ENCODE measurements around the gene RMND5B. TPM values are rescaled to one million over a fixed set of nuclear protein-coding genes. Genes with fewer than 3 reads are reported as not detected.

The RMND5B gene
- polyA plus RNA-seq, 1 experiment = 39.6 TPM

DNA sequence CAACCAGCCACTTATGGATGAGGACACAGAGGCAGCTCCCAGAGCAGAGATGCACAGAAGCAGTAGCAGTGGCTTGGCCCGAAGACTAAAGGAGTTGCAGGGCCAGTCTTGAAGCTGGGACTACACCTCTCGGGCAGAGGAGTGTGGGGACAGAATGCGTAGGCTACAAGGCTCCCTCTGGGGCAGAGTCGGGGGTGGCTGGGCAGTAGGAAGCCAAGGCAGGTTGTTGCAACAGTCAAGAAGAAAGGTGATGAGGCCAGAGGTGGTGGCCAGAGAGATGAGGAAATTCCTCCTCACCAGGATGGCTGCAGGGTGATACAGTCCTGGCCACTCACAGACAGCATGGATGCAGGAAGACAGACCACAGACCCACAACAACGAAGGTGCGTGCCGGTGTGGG lies 22.4 kb upstream of the RMND5B start:
- CTCF ChIA-PET = interaction anchor here (1.1 kb wide), 1 partner anchor 27 kb away, joined by 3 read pairs; no protein-coding TSS in a partner anchor
- peaks cover 5% of the 10 kb centered on the region; the same call in 1 of the 2 replicates for H3K27me3 ChIP-seq (ENCODE audit: control insufficient read depth, insufficient read depth, low read length)
- no peaks in the 10 kb centered on the region for H3K36me3 ChIP-seq (ENCODE audit: control insufficient read depth, insufficient read depth, low read length)
- TF ChIP-seq, protein P1, sequence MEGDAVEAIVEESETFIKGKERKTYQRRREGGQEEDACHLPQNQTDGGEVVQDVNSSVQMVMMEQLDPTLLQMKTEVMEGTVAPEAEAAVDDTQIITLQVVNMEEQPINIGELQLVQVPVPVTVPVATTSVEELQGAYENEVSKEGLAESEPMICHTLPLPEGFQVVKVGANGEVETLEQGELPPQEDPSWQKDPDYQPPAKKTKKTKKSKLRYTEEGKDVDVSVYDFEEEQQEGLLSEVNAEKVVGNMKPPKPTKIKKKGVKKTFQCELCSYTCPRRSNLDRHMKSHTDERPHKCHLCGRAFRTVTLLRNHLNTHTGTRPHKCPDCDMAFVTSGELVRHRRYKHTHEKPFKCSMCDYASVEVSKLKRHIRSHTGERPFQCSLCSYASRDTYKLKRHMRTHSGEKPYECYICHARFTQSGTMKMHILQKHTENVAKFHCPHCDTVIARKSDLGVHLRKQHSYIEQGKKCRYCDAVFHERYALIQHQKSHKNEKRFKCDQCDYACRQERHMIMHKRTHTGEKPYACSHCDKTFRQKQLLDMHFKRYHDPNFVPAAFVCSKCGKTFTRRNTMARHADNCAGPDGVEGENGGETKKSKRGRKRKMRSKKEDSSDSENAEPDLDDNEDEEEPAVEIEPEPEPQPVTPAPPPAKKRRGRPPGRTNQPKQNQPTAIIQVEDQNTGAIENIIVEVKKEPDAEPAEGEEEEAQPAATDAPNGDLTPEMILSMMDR (IDR thresholded peaks at IDR 0.05; ENCODE audit: insufficient read depth, low read depth, low read length) = no peak
- H3K4me3 ChIP-seq (ENCODE audit: low read depth, low read length) = no peak overlapping the region
- POLR2A ChIA-PET = no interaction called here
- no peak for DNase-seq (ENCODE audit: low read depth)

- Histone ChIP-seq H3K4me3 (ENCODE audit: low read depth, low read length) (no peak overlapping the region), H3K27me3 (ENCODE audit: control insufficient read depth, insufficient read depth, low read length) (peaks cover 5% of the 10 kb centered on the region; the same call in 1 of the 2 replicates), H3K36me3 (ENCODE audit: control insufficient read depth, insufficient read depth, low read length) (no peaks in the 10 kb centered on the region)
- TF ChIP-seq, protein P1 (IDR thresholded peaks at IDR 0.05; ENCODE audit: insufficient read depth, low read depth, low read length) = no peak
- ChIA-PET CTCF (no interaction called here), POLR2A (no interaction called here)
- DNase-seq (ENCODE audit: low read depth) = no peak
These were observed 21.8 kb upstream of the RMND5B start for GRCh38 chr5:178108966-178109365.

GRCh38 chr5:178110511-178110910 lies 20.3 kb upstream of the RMND5B start:
- ChIA-PET POLR2A (no interaction called here), CTCF (interaction anchor here (0.7 kb wide), 1 partner anchor 1027 kb away, joined by 4 read pairs; no protein-coding TSS in a partner anchor)
- TF ChIP-seq, protein P1 (IDR thresholded peaks at IDR 0.05; ENCODE audit: insufficient read depth, low read depth, low read length) = no peak
- peaks cover 15% of the 10 kb centered on the region for H3K27me3 ChIP-seq (ENCODE audit: control insufficient read depth, insufficient read depth, low read length)
- no peak for DNase-seq (ENCODE audit: low read depth)
- H3K36me3 ChIP-seq (ENCODE audit: control insufficient read depth, insufficient read depth, low read length) = no peaks in the 10 kb centered on the region
- no peak overlapping the region for H3K4me3 ChIP-seq (ENCODE audit: low read depth, low read length)

GRCh38 chr5:178111925-178112324 lies 18.9 kb upstream of the RMND5B start:
- TF ChIP-seq, protein P1 (IDR thresholded peaks at IDR 0.05; ENCODE audit: insufficient read depth, low read depth, low read length) = no peak
- POLR2A ChIA-PET = no interaction called here
- CTCF ChIA-PET = no interaction called here
- no peak overlapping the region for H3K4me3 ChIP-seq (ENCODE audit: low read depth, low read length)
- no peak for DNase-seq (ENCODE audit: low read depth)
- peaks cover 23% of the 10 kb centered on the region for H3K27me3 ChIP-seq (ENCODE audit: control insufficient read depth, insufficient read depth, low read length)
- H3K36me3 ChIP-seq (ENCODE audit: control insufficient read depth, insufficient read depth, low read length) = no peaks in the 10 kb centered on the region

GRCh38 chr5:178112545-178112944 lies 18.3 kb upstream of the RMND5B start:
- DNase-seq (ENCODE audit: low read depth) = no peak
- CTCF ChIA-PET = no interaction called here
- H3K36me3 ChIP-seq (ENCODE audit: control insufficient read depth, insufficient read depth, low read length) = no peaks in the 10 kb centered on the region
- TF ChIP-seq, protein P1 (IDR thresholded peaks at IDR 0.05; ENCODE audit: insufficient read depth, low read depth, low read length) = no peak
- no peak overlapping the region for H3K4me3 ChIP-seq (ENCODE audit: low read depth, low read length)
- H3K27me3 ChIP-seq (ENCODE audit: control insufficient read depth, insufficient read depth, low read length) = peaks cover 26% of the 10 kb centered on the region
- POLR2A ChIA-PET = no interaction called here

Measured in BJ (cell line).